IPS-NIHi11 (cell line): Measurements from ENCODE around the gene SPAG17.

Experiments
- DNase-seq: peaks from one replicate; pipeline ENCODE4 v3.0.0; 2012; ENCODE audit warnings: mixed read lengths, low spot score

The SPAG17 gene

DNA sequence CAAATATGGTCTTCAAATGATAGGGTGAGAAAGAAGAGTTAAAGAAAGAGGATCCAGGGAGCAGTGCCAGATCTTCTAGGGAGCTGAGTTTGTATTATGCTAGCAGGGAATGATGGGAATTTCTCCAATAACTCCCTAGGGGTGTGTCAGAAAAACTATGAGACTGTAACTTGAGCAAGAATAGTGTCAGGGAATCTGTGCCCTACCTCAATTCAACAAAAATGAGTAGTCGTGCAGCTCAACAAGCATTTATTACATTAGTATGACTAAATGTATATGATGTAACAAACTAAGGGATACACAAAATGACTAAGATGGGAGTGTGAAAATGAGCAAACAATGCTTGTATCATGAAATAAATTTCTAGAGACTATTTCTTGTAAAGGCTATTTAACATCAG lies 24.2 kb downstream of the SPAG17 start:
- DNase-seq: no peak

- DNase-seq: no peak
Measured at GRCh38 chr1:118159569-118159968, 25.5 kb downstream of the SPAG17 start.

DNA sequence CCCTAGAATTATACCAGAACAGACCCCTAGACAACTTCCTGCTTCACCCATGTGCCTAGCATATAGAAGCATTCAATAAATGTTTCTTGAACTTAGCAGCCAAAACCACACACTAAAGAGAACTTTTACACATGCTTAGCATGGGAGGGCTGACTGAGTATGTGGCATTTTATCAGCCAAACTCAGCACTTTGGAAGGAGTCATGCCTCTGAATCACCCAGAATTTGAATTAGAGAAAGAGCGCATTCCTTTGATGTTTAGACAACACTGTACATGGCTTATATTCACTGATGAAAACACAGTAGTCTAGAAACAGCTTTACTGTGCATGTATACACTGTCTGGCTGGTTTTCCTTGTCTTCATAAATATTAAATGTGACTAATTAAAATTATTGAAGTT lies 26.1 kb downstream of the SPAG17 start:
- no peak for DNase-seq

DNA sequence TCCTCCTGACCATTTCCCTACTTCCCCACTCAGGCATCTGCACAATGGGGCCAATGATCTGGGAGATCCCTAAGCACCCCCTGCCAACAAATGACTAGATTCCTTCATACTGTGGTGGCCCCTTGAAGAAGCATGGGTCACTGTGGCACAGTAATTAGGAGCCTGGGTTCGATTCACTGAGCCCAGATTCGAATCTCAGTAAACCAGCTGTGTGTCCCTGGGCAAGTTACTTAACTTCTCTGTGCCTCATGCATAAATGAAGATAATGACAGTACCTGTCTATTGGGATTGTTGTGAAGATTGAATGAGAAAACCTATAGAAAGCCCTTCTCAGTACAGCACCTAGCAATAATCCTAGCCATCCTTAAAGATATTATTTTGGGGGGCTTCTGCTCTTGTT lies 27.5 kb downstream of the SPAG17 start:
- DNase-seq: no peak

- DNase-seq: no peak
Measured at GRCh38 chr1:118155106-118155505, 29.9 kb downstream of the SPAG17 start.

DNA sequence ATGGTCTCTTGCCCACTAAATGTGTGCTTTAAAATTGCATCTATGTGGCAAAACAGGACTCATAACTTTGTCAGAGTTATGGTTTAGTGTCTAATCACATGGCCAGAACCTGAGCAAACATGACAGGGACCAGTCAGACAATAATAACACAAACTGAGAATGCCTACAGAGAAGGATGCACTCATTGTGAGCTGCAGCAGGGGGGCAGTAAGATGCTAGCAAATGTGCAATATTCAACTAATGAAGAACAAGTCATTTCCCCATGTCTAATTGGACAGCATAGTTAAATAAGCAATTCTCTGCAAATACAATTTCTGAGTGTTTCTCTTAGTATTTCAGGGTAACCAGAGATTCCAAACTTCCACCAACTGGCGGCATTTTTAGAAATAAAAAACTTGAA lies 30.8 kb downstream of the SPAG17 start:
- DNase-seq: no peak

- peak; percentile 49 for DNase-seq
Measured at GRCh38 chr1:118151312-118151937, 33.6 kb downstream of the SPAG17 start.

DNA sequence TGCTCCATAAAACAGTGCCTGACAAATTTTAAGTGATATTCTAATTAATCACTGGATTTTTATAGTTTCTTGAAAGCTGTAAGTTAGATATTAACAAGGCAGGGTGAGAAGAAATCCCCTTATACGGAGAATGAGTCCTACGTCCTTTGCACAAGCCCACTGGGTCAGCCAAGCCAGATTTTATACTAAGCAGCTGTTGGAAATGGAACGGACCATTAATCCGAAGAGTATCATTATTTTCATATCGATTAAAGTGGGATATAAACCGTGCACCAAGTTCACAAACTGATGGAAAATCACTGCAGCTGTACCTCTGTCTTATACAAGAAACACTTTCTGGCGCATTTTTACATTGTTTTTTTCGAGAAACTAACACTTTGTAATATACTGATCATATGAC lies 35.2 kb downstream of the SPAG17 start:
- no peak for DNase-seq

DNA sequence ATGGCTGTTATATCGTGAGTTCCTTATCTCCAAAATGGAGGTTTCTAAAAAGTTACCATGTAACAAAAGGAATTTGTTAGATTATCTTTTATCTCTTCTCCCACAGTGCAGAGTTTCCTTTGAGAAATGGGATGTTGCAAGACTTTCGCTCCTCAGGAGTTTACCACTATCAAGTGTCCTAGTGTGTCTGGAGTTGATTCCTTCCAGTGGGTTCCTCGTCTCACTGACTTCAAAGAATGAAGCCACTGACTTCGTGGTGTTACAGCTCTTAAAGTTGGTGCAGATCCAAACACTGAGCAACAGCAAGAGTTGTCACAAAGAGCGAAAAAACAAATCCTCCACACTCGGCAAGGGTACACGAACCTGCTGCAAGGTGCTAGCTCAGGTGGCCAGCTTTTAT lies 37.0 kb downstream of the SPAG17 start:
- no peak for DNase-seq

DNA sequence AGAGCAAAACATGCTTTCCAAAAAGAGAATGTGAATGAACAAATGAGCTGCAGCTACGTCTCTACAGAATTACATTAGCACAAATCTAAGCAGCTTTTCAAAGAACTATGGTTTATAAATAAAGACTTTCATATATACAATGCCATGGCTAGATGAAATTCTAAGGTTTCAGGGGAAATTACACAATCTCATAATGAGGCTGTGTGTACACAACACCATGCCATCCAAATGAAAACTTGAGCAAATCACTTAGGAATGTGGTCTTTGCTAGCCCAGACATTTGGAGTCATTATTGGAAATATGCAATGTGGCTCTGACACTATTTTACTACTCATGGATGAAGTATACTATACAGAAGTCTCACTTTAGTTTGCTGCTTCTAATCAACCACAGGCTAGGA lies 37.5 kb downstream of the SPAG17 start:
- no peak for DNase-seq

DNA sequence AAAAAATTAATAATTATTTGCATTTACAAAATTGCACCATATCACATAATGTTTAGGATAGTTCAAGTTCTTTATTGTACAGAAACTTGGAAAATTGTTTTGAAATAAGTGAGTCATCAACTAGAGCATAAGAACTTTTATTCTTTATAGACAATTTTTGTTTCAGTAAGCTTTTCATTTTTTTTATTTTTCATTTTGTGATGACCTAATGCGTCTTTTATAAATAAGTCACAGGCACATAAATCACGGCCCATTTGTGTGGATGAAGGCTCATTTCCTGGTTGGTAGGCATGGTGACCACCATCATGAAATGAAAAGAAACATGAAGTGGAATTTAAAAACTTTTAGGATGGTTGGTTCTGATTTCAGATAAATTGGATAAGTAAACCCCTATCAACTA lies 39.3 kb downstream of the SPAG17 start:
- DNase-seq: no peak

DNA sequence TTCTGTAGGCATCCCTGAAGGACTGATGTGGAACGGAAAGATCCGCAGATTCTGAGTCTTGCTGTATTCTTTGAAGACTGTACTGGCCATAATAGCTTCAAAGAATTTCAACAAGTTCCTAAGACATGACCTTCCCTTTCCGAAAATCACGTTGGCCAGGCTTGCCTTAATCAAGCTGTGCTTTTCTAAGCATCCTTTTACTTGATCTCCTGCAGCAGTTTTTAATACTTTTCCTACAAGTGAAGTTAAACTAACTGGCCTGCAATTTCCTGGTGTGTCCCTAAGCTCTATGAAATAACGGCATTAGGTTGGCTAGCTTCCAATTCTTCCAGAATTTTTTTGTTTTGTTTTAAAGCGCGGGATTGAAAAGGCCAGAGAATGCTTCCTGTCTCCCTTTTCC lies 40.3 kb downstream of the SPAG17 start:
- no peak for DNase-seq

DNA sequence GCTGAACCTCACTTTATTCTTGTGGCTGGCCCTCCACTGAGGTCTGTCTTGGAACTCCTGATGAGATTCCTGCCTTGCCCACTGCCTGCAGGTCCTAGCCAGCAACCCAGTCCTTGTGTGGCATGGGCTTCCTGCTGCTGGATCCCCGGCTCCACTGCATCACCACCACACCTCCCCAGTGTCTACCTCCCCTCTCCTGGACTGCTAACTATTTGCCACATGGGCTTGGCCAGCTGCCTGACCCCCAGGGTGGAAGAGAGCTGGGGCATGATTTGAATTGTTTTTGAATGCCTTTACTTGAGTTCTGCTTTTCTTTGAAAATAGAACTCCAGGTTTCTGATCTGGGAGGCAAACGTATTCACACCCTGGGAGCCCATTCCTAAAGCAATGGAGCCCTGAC lies 41.2 kb downstream of the SPAG17 start:
- no peak for DNase-seq

DNA sequence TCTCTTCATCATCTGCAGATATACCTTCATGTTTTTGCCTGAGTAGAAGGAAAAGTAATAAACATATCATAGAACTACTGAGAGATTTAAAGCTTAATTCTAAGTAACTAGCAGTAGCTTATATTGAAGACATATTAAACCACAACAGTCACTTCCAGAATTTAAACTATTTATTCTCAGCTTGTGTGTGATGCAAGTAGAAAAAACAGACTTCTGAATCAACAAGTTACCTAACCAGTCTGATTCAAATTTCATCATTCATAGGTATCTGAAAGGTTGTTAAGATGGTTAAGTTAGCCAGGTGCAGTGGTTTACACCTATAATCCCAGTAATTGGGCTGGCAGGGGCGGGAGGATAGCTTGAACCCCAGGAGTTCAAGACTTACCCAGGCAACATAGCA lies 41.9 kb downstream of the SPAG17 start:
- no peak for DNase-seq

DNA sequence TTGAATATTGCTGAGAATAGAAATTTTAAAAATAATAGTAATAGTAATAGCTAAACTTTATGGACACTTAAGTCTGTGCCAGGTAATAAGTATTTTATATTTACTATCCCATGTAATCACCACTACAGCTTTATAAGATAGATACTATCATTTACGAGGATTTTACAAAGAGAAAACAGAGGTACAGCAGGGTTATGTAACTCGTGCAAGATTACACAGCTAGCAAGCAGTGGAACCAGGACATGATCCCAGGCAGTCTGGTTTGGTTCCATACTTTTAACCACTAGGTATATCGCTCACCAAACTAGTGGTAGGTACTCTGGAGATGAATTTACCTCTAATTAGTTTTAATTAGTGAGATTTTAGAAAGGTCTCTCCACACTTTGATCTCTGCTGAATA lies 42.5 kb downstream of the SPAG17 start:
- DNase-seq: no peak

DNA sequence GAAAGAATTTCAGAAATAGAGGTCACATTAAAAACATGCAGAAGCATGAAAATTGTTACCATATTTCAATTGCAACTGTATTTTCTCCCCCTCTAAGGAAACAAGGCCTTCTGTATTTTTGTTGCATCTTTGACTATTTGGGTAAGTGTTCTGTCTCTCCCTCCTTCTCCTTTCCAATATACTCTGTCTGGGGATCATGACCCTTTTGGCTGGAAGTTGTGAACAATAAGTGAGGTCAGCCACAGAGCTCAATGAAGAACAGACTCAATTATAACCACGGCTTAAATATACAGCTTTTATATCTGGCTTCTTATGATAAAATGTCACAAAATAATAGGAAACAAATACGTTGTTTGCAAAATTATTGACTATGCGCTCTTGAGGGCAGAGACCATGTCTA lies 47.1 kb downstream of the SPAG17 start:
- DNase-seq: no peak

DNA sequence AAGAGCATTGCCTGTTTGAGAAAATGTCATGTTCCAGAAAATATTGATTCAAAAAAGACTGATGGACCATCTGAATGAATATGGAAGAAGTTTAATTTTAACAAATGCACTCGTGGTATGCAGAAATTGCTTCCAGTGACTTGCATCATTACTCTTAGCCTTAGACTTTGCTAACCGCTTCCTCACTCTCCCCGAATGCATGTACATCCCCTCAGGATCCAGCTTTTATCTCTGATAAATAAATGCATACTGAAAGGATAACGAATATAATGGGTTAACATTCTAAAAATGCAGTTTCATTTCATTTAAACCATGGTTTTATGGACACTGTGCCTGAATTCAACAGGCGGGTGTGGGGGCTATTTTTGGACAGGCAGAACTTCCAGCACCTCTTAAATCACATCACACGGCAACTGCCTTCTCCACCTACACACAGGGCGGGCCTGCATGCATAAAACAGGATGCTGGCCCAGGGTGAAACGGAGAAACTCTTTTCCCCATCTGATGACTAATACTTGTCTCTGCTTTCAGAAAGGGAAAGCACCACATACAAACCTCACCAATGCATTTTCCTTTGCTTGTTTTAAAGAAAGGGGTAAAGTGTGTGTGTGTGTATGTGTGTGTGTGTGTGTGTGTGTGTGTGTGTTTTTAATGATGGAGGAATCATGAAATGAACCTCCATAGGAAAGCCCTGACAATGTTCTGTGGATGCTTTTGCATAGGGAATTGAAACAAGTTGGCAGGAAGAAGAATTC lies 48.7 kb downstream of the SPAG17 start:
- DNase-seq: no peak

- DNase-seq: no peak
Measured at GRCh38 chr1:118132000-118132399, 53.0 kb downstream of the SPAG17 start.

DNA sequence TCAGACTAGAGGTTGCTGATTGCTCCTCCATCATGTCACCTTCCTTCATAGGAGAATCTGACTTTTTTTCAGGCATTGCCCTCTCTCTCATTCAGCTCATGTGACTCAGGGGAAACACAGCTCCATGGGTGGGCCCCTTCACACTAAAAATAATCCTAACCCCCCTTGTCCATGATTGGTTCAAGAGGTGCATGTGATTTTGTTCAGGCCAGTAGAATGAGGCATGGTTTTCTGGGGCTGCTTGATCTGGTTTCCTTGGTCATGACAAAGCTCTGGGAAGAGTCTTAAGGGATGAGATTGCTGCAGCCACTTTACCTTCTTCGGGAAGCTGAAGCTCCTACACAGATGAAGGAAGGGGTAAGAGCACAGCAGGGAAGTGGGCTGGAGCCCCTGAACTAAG lies 56.3 kb downstream of the SPAG17 start:
- no peak for DNase-seq

- DNase-seq: no peak
Measured at GRCh38 chr1:118124064-118124463, 61.0 kb downstream of the SPAG17 start.

DNA sequence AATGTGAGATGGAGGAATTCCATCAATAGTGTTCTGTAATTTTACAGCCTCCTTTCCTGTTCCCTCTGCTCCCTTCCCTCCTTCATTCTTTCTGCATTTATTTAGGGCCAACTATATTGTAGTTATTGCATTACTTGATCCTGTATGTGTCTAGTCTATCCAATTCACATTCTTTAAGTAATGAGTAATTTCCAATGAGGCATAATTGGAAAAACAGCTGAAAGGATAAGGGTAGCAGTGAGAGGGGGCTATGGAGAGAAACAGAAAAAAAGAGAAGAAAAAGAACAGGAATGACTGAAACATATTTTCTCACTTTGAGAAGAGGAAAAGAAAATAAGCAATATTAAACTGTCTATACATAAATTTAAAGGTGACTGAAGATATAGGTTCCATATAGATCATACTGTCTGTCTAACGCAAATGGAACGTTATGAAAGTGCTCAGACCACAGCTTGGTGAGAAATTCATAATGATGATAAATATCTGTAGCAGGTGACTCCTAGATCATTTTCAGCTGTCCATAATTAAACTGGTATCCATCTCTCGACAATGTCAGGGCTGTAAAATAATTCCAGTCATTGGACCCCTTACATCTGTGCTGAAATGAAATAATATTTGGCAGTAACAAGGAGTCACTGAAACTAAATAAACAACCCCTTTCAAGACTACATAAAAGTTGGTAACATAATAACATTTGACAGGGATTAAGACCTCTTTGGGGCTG lies 61.8 kb downstream of the SPAG17 start:
- DNase-seq: no peak

GRCh38 chr1:118122234-118123004 lies 62.6 kb downstream of the SPAG17 start:
- no peak for DNase-seq
